ENCODE results near the gene GLI2. TPM values are rescaled to one million over a fixed set of nuclear protein-coding genes. Genes with fewer than 3 reads are reported as not detected.

GLI2 gene
- not detected in 2 replicates for total RNA-seq

- H3K9me3 Mint-ChIP-seq: no peaks in the 10 kb centered on the region
- POLR2A ChIA-PET: no interaction called here
- no peak within 1 kb of the TSS for H3K4me3 Mint-ChIP-seq
- CTCF ChIA-PET: no interaction called here
- DNase-seq: no peak
- H3K36me3 Mint-ChIP-seq (ENCODE audit: low read depth): no peaks in the 10 kb centered on the region
- TF ChIP-seq, protein P1, sequence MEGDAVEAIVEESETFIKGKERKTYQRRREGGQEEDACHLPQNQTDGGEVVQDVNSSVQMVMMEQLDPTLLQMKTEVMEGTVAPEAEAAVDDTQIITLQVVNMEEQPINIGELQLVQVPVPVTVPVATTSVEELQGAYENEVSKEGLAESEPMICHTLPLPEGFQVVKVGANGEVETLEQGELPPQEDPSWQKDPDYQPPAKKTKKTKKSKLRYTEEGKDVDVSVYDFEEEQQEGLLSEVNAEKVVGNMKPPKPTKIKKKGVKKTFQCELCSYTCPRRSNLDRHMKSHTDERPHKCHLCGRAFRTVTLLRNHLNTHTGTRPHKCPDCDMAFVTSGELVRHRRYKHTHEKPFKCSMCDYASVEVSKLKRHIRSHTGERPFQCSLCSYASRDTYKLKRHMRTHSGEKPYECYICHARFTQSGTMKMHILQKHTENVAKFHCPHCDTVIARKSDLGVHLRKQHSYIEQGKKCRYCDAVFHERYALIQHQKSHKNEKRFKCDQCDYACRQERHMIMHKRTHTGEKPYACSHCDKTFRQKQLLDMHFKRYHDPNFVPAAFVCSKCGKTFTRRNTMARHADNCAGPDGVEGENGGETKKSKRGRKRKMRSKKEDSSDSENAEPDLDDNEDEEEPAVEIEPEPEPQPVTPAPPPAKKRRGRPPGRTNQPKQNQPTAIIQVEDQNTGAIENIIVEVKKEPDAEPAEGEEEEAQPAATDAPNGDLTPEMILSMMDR (IDR thresholded peaks at IDR 0.05): no peak
- ATAC-seq (ENCODE audit: low read depth): no peak
- intact Hi-C loops (cut with micrococcal nuclease): no loop called here
- H3K4me1 Mint-ChIP-seq: peaks cover 5% of the 10 kb centered on the region
- no peak within 1 kb of the TSS for H3K27ac Mint-ChIP-seq
- H3K27me3 Mint-ChIP-seq: peaks cover 49% of the 10 kb centered on the region
Observed at GRCh38 chr2:120735746-120736170, at the start of gene GLI2. Gene GLI2 (plus strand): TSS chr2:120735868. CDS start chr2:120797321, 61,453 bp downstream.

DNA sequence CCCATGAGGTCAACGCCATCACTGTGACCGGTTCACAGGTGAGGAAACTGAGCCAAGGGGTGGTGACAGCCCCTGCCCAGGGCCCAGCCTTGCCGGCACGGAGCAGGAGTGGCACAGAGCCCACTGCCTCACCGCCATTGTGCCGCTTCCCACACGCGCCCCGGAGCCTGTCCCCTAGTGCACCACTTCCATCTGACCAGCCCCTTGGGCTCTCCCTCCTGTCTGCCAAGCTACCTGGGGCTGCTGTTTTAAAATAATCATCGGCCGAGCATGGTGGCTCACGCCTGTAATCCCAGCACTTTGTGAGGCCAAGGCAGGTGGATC, 49.7 kb upstream of the GLI2 start:
- TF ChIP-seq, protein P1 (IDR thresholded peaks at IDR 0.05): no peak
- Mint-ChIP-seq H3K27ac (no peak overlapping the region), H3K4me3 (no peak overlapping the region), H3K9me3 (no peaks in the 10 kb centered on the region), H3K4me1 (no peaks in the 10 kb centered on the region), H3K36me3 (ENCODE audit: low read depth) (no peaks in the 10 kb centered on the region), H3K27me3 (peaks cover 17% of the 10 kb centered on the region)
- ATAC-seq (ENCODE audit: low read depth): no peak
- POLR2A ChIA-PET: no interaction called here
- no peak for DNase-seq
- intact Hi-C loops (cut with micrococcal nuclease): no loop called here
- CTCF ChIA-PET: no interaction called here

GRCh38 chr2:120686511-120687168, 49.0 kb upstream of the GLI2 start:
- Mint-ChIP-seq H3K9me3 (no peaks in the 10 kb centered on the region), H3K4me1 (no peaks in the 10 kb centered on the region), H3K4me3 (no peak overlapping the region), H3K36me3 (ENCODE audit: low read depth) (no peaks in the 10 kb centered on the region), H3K27me3 (peaks cover 17% of the 10 kb centered on the region), H3K27ac (no peak overlapping the region)
- intact Hi-C loops (cut with micrococcal nuclease): no loop called here
- TF ChIP-seq, protein P1 (IDR thresholded peaks at IDR 0.05): no peak
- ChIA-PET POLR2A (no interaction called here), CTCF (no interaction called here)
- no peak for ATAC-seq (ENCODE audit: low read depth)
- DNase-seq: no peak

- TF ChIP-seq, protein P1 (IDR thresholded peaks at IDR 0.05): no peak
- ChIA-PET CTCF (no interaction called here), POLR2A (no interaction called here)
- H3K27me3 Mint-ChIP-seq: peaks cover 17% of the 10 kb centered on the region
- DNase-seq (no peak), ATAC-seq (ENCODE audit: low read depth) (no peak)
- no peaks in the 10 kb centered on the region for H3K9me3 Mint-ChIP-seq
- no peaks in the 10 kb centered on the region for H3K36me3 Mint-ChIP-seq (ENCODE audit: low read depth)
- intact Hi-C loops (cut with micrococcal nuclease): no loop called here
- no peak overlapping the region for H3K4me3 Mint-ChIP-seq
- no peaks in the 10 kb centered on the region for H3K4me1 Mint-ChIP-seq
- H3K27ac Mint-ChIP-seq: no peak overlapping the region
Observed at GRCh38 chr2:120687210-120687609, 48.5 kb upstream of the GLI2 start.

DNA sequence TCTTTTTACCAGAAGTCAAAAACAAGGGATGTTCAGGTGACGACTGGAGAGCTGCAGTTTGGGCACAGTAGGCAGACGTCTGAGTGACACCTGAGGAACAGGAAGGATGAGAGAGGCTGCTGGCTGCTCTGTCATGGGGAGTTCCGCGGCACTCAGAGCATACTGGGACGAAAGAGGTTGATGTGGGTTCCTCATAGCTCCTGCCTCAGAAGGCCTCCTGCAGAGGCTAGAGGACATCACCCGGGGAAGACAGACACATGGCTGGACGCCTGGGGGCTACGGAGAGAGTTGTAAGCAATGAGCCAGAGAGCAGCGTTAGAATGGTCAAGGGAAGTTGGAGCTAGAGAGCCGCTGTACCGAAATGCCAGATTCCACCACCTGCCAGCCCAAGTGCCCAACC, 45.1 kb upstream of the GLI2 start:
- Mint-ChIP-seq H3K4me3 (no peak overlapping the region), H3K27ac (no peak overlapping the region), H3K9me3 (no peaks in the 10 kb centered on the region), H3K27me3 (peaks cover 20% of the 10 kb centered on the region), H3K36me3 (ENCODE audit: low read depth) (no peaks in the 10 kb centered on the region), H3K4me1 (peaks cover 2% of the 10 kb centered on the region)
- DNase-seq (no peak), ATAC-seq (ENCODE audit: low read depth) (no peak)
- intact Hi-C loops (cut with micrococcal nuclease): no loop called here
- ChIA-PET CTCF (no interaction called here), POLR2A (no interaction called here)
- TF ChIP-seq, protein P1 (IDR thresholded peaks at IDR 0.05): no peak

All from activated B cell treated with CpG ODN at 0.5 μM for 24 hours (primary cell).